OCI-LY3 (cell line): ENCODE results near the gene KIF18A.

ENCODE experiments used
- EZH2phosphoT487 ChIP-seq: fragments of 200-600 bp; shearing (Covaris generic); IDR thresholded peaks from 2 replicates; pipeline ENCODE4 v1.6.1; 2018; ENCODE audit warnings: antibody characterized with exemption, mixed run types, low read depth
- TF ChIP-seq, protein P1 (sequence below): fragments of 200-600, 300-600 bp; sonication (generic); IDR thresholded peaks from 2 replicates; pipeline ENCODE4 v1.5.1; 2014; ENCODE audit warnings: antibody characterized with exemption, low read length, low read depth

DNA sequence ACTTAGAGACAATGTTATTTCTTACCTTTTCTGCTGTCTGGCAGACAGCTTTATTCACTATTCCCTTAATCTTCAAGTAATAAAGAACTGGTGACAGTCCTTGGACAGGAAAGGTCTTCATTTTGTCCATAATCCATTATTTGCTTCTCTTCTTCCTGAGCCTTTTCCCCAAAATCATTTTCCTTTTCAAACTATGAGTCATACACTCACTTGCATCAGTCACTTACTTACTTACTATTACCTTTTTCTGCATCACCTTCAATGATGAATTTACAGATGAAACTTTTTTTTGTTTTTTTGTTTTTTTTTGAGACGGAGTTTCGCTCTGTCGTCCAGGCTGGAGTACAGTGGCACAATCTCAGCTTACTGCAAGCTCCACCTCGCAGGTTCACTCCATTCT lies 9.8 kb upstream of the KIF18A start:
- TF ChIP-seq, protein P1, sequence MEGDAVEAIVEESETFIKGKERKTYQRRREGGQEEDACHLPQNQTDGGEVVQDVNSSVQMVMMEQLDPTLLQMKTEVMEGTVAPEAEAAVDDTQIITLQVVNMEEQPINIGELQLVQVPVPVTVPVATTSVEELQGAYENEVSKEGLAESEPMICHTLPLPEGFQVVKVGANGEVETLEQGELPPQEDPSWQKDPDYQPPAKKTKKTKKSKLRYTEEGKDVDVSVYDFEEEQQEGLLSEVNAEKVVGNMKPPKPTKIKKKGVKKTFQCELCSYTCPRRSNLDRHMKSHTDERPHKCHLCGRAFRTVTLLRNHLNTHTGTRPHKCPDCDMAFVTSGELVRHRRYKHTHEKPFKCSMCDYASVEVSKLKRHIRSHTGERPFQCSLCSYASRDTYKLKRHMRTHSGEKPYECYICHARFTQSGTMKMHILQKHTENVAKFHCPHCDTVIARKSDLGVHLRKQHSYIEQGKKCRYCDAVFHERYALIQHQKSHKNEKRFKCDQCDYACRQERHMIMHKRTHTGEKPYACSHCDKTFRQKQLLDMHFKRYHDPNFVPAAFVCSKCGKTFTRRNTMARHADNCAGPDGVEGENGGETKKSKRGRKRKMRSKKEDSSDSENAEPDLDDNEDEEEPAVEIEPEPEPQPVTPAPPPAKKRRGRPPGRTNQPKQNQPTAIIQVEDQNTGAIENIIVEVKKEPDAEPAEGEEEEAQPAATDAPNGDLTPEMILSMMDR, result no peak
- no peak for TF ChIP-seq EZH2phosphoT487
